IMR-90 (cell line): ENCODE data around the gene RAB3A.

Source experiments
- CEBPB ChIP-seq: IDR thresholded peaks from 2 replicates; pipeline ENCODE4 v1.6.1; 2012; ENCODE audit warnings: low read depth, low read length, improper control_type of control experiment
- CHD1 ChIP-seq: IDR thresholded peaks from 2 replicates; pipeline ENCODE4 v1.6.1; 2012; ENCODE audit warnings: low read depth, low read length, improper control_type of control experiment
- CTCF ChIP-seq: conservative IDR thresholded peaks from 2 replicates; pipeline ENCODE4 v1.5.1; 2012; ENCODE audit warnings: mild to moderate bottlenecking, low read depth, low read length, improper control_type of control experiment
- ELK1 ChIP-seq: fragments of 150-350 bp; IDR thresholded peaks from 2 replicates; pipeline ENCODE4 v1.6.1; 2016; ENCODE audit warnings: low read depth, mild to moderate bottlenecking, low read length, moderate library complexity, borderline replicate concordance
- FOS ChIP-seq: fragments of 150-350 bp; IDR thresholded peaks from 2 replicates; pipeline ENCODE4 v1.6.1; 2016; ENCODE audit warnings: low read depth, low read length
- MAFK ChIP-seq: IDR thresholded peaks from 2 replicates; pipeline ENCODE4 v1.6.1; 2012; ENCODE audit warnings: low read depth, low read length, improper control_type of control experiment
- MAZ ChIP-seq: IDR thresholded peaks from 2 replicates; pipeline ENCODE4 v1.6.1; 2012; ENCODE audit warnings: low read depth, mild to moderate bottlenecking, low read length, improper control_type of control experiment, moderate library complexity, borderline replicate concordance
- MXI1 ChIP-seq: IDR thresholded peaks from 2 replicates; pipeline ENCODE4 v1.6.1; 2012; ENCODE audit warnings: low read depth, mild to moderate bottlenecking, low read length, moderate library complexity, borderline replicate concordance
- NFE2L2 ChIP-seq: fragments of 150-350 bp; IDR thresholded peaks from 2 replicates; pipeline ENCODE4 v1.6.1; 2016; ENCODE audit warnings: low read depth, mild to moderate bottlenecking, low read length
- POLR2A ChIP-seq: IDR thresholded peaks from 2 replicates; pipeline ENCODE4 v1.6.1; 2012; ENCODE audit warnings: mild to moderate bottlenecking, low read depth, low read length
- RAD21 ChIP-seq: IDR thresholded peaks from 2 replicates; pipeline ENCODE4 v1.6.1; 2012; ENCODE audit warnings: low read length, improper control_type of control experiment
- RCOR1 ChIP-seq: IDR thresholded peaks from 2 replicates; pipeline ENCODE4 v1.6.1; 2012; ENCODE audit warnings: mild to moderate bottlenecking, low read length, improper control_type of control experiment; ENCODE audit not compliant: insufficient replicate concordance
- SMC3 ChIP-seq: fragments of 150-350 bp; IDR thresholded peaks from 2 replicates; pipeline ENCODE4 v1.6.1; 2016; ENCODE audit warnings: low read depth, mild to moderate bottlenecking, antibody characterized with exemption, low read length, moderate library complexity
- USF2 ChIP-seq: fragments of 150-350 bp; IDR thresholded peaks from 2 replicates; pipeline ENCODE4 v1.6.1; 2017; ENCODE audit warnings: mild to moderate bottlenecking, antibody characterized with exemption, low read length, low read depth

GRCh38 chr19:18233224-18233825 is 29.5 kb upstream of the RAB3A start:
- TF ChIP-seq RAD21 (no peak), CTCF (no peak), POLR2A (no peak), MXI1 (0 out of 2 replicates have a peak, but pooled peaks have one; percentile 17), MAZ (no peak), FOS (no peak), ELK1 (no peak), SMC3 (no peak; the same call in 1 of the 2 replicates), USF2 (no peak), RCOR1 (peak; percentile 28), CEBPB (no peak), NFE2L2 (no peak), MAFK (no peak), CHD1 (no peak)
